Measurements from ENCODE around the gene APBA2. TPM values are rescaled to one million over a fixed set of nuclear protein-coding genes. Genes with fewer than 3 reads are reported as not detected.

Gene APBA2
- total and polyA plus RNA-seq, 10 of the 15 experiments (the other 5 are each of a cell fraction or from before 2014, with no cell fraction given): 0.06 to 0.26 (median 0.07) TPM; not detected in 7

DNA sequence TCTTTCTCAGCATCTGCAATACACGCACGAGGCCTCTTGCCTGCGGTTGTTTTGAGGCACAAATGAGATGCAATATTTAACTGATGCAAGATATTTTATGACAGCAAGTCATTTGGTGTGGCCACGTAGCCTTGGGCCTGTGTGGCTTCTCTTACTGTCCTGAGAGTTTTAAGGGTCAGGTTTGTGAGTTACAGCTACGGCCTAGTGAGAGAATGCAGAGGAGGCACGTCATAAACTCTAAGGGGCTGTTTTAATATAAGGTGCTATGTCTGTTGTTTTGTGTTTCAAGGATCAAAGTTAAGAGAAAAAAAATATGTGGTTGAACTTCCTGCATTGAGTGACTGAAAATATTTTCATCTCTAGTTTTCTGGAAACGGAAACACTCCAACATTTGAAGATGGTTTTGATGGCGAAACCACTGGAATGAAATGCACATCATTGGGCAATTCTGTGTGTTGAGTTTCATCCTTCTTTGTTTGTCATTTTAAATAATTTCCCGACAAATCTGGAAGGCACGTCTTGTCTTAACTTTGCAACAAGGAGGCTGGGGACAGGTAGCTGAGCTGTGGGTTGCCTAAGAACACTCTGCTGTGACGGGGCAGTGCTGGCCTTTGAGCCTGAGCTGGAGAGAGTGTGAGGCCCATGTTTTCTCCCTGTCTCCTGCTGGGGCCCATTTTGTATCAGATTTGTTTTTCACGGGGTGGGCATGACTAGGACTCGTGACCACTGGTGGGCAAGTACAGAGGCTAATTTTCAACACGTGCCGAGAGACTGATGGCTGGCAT lies 5.1 kb downstream of the APBA2 start:
- ChIA-PET RAD21 (ENCODE audit: unreplicated experiment) (no interaction called here), SMC1A (ENCODE audit: uncharacterized antibody, unreplicated experiment) (no interaction called here), CTCF (no interaction called here), POLR2A (no interaction called here)
- no peaks in the 10 kb centered on the region for H3K36me3 ChIP-seq (ENCODE audit: control insufficient read depth in 2 of 2, insufficient read depth in 2 of 2, low read length in 1 of 2)
- ATAC-seq (no peak), FAIRE-seq (no peak), DNase-seq (ENCODE audit: low read depth, low spot score) (no peak)
- H3K27me3 ChIP-seq (replicated peaks in 1 of 2; ENCODE audit: control insufficient read depth in 2 of 2, insufficient read depth in 2 of 2, low read length in 1 of 2): no peaks in the 10 kb centered on the region; a peak in 1 of 4 replicates
- BruUV-seq (replicated peaks): no TSS peak
- intact Hi-C loops (cut with micrococcal nuclease; ENCODE audit: unreplicated experiment): no loop called here
- no peak overlapping the region for H3K4me2 ChIP-seq (ENCODE audit: control insufficient read depth, insufficient read depth)
- in situ Hi-C loops (cut with MboI): no loop called here
- H3K4me3 ChIP-seq: no peak overlapping the region
- H3K9ac ChIP-seq (ENCODE audit: control insufficient read depth, insufficient read depth, low read length): no peak overlapping the region
- H4K20me1 ChIP-seq (ENCODE audit: control insufficient read depth, insufficient read depth): no peaks in the 10 kb centered on the region
- H3K79me2 ChIP-seq (ENCODE audit: control insufficient read depth, insufficient read depth, low read length): no peaks in the 10 kb centered on the region
- 28% methylated on average over 15 of the region's 15 CpGs for WGBS (ENCODE audit: insufficient coverage, insufficient replicate concordance, low lambda C conversion rate, missing lambda C conversion rate)
- no peaks in the 10 kb centered on the region for H3K9me3 ChIP-seq (replicated peaks; ENCODE audit: control insufficient read depth, insufficient read depth, low read length)
- H3K4me1 ChIP-seq (ENCODE audit: control insufficient read depth, insufficient read depth, low read length): no peaks in the 10 kb centered on the region
- H2AFZ ChIP-seq (ENCODE audit: control insufficient read depth, low read depth, low read length): no peak overlapping the region
- no peak overlapping the region for H3K27ac ChIP-seq (ENCODE audit: control insufficient read depth, insufficient read depth)
- TF ChIP-seq POLR2AphosphoS5 (IDR thresholded peaks at IDR 0.05; ENCODE audit: low read length): no peak
- no peak for TF ChIP-seq SUZ12 (IDR thresholded peaks at IDR 0.05; ENCODE audit: unreplicated experiment)
- TF ChIP-seq FOXK2 (IDR thresholded peaks at IDR 0.05): no peak
- TF ChIP-seq NR2C2 (IDR thresholded peaks at IDR 0.05; ENCODE audit: borderline replicate concordance, control insufficient read depth, insufficient read length, low read depth): no peak
- TF ChIP-seq HCFC1 (IDR thresholded peaks at IDR 0.05; ENCODE audit: low read length): no peak
- TF ChIP-seq USF1 (IDR thresholded peaks at IDR 0.05; ENCODE audit: borderline replicate concordance, extremely low read length, insufficient read depth, low read depth, low read length): no peak
- TF ChIP-seq ASH2L (IDR thresholded peaks at IDR 0.05; ENCODE audit: borderline replicate concordance, low read depth): no peak
- TF ChIP-seq MTA2 (IDR thresholded peaks at IDR 0.05; ENCODE audit: low read depth): no peak
